Stimulated activated naive CD4-positive, alpha-beta T cell (primary cell): ENCODE results near the gene ARMC2.
"Not testable (repeated sequence)": the region's sequence is repeated elsewhere in the genome, so short reads cannot be mapped to it uniquely, and the experiment has no call there.

ENCODE experiments used
- DNase-seq, 6 experiments: peaks; one replicate each; lab custom pipeline; 2025; lab: John Stamatoyannopoulos, UW

Gene ARMC2

GRCh38 chr6:108952776-108953486 is 104.7 kb downstream of the ARMC2 start:
- DNase-seq = no peak

GRCh38 chr6:108953681-108954080 is 105.5 kb downstream of the ARMC2 start:
- no peak for DNase-seq

DNA sequence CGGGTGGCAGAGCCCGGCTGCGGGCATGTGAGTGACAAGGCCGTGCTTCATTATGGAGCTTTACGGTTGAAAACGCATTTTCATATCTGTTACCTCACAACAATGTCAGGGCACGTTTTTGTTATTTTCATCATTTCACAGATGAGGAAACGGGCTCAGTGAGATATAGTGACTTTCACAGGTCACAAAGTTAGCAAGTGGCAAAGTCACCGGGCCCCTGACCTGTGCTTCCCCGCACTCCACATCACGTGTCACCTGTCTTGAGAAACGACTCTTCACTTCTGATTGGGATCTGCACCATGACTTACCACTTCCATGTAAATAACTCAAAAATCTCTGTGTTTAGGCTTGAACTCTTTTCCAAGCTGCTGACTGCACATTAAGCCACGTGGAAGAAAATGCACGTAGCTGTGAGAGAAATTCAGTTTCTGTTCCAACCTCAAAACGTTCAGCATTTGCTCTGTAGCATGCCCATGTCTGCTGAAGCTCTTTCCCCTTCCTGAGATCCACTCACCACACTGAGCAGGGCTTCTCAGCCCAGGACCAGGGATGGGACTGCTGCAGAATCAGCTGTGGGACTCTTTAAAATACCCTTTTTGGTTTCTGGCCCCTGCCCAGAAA is 107.2 kb downstream of the ARMC2 start:
- DNase-seq = no peak

- DNase-seq = no peak
Measured at GRCh38 chr6:108957221-108957620, 109.0 kb downstream of the ARMC2 start.

- DNase-seq = no peak
Measured at GRCh38 chr6:108958900-108959770, 110.9 kb downstream of the ARMC2 start.

DNA sequence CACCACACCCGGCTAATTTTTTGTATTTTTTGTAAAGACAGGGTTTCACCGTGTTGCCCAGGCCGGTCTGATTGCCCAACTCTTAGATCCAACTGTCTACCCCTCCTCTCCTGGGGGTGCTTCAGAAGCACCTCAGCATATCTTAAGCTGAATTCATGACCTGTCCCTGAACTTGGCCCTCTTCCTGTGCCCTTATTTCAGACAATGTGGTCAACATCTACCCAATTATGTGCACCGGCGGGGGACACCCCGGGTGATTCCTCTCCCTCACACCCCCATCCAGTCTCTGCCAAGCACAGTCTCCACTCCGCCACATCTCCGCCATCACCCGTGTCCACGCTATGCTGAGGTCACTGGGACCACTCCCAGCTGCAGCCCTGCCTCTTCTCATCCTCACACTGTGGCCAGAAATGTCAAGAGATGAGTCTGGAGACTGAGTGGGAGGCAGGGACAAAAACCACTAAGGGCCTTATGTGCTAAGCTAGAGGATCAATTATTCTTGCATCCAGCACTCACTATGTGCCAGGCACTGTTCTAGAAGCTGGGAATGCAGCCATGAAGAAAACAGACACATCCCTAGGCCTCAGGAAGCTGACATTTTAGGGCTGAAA is 111.9 kb downstream of the ARMC2 start:
- no peak for DNase-seq

DNA sequence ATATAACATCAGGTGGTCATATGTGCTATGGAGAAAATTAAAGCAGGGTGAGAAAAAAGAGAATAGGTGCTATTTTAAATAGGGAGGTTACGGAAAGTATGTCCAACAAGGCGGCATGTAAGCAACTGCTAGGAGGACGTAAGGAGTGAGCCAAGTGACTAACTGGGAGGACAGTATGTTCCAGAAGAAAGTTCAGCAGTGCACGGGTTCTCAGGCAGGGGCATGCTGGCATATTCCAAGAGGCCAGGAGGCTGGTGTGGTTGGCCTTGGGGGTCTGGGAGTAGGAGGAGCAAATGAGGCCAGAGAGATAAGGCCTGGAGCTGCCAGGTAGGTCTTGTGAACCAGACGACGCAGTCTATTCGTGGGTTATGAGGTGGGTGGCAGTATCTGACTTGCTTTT is 112.4 kb downstream of the ARMC2 start:
- DNase-seq = no peak

GRCh38 chr6:108961077-108961476 is 112.9 kb downstream of the ARMC2 start:
- DNase-seq = no peak

DNA sequence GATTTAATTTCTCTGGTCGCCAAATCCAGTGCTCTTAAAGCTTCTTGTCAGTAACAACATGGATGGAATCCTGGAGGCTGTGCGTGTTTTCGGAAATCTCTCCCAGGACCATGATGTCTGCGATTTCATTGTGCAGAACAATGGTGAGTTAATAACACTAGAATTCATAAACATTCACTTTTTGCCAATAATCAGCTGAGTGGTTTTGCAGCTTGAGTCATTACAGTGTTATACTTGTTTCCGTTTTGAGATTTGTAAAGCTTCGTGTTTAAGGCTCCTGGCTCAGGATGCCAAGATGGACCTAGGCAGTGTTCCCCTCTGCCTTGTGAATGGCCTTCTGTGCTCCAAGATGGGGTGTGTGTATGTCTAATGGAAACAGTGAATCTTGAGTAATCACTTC is 113.8 kb downstream of the ARMC2 start:
- DNase-seq = no peak

DNA sequence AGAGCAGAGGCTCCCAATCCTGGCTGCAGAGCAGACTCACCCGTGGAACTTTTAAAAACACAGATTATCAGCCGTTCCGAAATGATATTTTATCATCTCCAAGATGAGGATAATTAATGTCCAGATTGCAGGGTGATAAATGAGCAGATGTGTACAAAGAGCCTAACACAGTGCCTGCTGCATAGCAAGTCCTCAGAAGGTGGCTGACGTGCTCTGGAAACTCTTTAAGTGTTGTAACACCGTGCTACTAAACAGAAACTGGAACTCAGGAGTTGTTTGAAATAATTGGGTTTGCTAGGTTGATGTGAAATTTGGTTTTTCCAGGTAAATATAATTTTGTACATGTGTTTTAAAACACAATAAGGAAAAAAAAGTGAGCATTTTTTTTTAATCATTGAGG is 118.0 kb downstream of the ARMC2 start:
- DNase-seq = no peak

DNA sequence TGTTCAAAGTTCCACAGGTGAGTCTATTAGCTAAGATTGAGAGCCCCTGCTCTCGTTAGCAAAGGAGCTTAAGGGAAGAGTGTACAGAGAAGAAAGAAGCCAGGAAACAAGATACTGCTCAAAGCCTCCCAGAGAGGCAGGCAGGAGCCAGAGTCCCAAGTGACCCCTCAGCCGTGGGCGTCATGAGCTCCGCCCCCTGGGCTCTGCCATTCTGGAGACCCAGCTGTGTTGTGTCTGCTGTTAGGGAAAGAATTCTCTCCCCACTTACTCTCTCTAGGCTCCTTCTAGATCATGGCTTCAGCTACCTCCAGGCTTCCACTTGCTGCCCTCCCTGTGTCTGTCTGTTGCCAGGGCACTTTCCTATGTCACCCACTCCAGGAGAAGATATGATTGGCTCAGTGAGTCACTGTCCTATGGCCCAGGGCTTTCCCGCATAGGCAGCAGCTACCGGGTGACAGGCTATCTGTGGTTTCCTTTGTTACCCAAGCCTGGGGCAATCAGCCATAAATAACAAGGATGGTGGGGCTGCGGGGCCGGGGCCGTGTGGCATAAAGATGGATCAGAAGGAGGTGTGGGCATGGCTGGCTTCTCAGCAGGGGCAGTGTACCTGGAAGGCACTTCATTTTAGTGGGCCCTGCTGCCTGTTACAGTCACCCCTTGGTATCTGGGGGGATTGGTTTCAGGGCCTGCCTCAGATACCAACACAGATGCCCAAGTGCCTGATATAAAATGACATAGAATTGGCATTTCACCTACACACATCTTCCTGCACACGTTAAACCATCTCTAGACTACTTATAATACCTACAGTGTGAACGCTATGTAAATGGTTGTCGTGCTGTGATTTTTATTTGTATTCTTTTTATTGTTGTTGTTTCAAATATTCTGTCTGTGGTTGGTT is 118.9 kb downstream of the ARMC2 start:
- no peak for DNase-seq

DNA sequence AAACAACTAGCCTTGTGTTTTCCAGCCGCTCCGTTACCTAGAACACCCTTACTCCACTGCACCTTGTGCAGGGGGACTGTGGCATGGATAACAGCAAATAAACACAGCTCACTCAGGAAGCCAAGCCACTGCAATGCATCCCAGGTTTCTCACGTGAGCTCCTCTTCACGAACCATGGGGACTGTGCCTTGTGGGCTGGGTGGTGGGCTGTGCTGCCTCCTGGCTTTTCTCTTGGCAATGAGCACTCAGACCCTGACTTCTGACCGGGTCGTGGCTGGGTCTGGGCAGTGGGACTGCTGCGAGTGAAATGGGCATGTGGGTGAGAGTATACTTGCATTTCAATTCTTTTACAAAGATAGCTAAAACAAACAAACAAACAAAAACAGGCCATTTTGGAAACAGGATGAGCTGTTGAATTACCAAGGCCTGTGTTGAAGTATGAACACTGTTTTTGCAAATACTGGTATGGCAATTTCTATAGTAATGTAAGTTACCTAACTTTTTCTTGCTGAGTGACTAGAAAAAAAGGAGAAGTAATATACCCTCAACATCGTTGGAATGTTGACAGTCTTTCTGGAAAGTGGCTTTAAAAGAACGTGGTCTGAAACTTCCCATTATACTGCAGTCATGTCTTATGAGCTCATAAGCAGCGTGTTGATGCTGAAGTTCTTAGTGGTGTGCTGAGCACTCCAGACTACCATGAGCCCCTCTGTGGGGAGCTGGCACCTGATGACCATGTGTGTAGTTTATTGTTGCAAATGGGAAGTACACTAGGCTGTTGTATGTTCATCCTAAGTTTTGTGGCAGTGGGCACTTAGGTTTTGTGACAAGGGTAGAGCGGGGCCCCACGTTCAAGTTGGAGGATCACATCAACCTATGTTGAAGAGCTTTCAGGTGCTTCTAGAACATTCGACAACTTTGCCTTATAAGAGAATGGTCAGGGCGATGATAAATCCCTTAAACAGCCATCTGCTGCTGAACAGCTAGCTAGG is 120.4 kb downstream of the ARMC2 start:
- no peak for DNase-seq

GRCh38 chr6:108969776-108970175 is 121.6 kb downstream of the ARMC2 start:
- no peak for DNase-seq

- no peak for DNase-seq
Measured at GRCh38 chr6:108974201-108974600, 126.0 kb downstream of the ARMC2 start.

GRCh38 chr6:108978638-108979037 is 130.4 kb downstream of the ARMC2 start:
- not testable (repeated sequence) for DNase-seq

DNA sequence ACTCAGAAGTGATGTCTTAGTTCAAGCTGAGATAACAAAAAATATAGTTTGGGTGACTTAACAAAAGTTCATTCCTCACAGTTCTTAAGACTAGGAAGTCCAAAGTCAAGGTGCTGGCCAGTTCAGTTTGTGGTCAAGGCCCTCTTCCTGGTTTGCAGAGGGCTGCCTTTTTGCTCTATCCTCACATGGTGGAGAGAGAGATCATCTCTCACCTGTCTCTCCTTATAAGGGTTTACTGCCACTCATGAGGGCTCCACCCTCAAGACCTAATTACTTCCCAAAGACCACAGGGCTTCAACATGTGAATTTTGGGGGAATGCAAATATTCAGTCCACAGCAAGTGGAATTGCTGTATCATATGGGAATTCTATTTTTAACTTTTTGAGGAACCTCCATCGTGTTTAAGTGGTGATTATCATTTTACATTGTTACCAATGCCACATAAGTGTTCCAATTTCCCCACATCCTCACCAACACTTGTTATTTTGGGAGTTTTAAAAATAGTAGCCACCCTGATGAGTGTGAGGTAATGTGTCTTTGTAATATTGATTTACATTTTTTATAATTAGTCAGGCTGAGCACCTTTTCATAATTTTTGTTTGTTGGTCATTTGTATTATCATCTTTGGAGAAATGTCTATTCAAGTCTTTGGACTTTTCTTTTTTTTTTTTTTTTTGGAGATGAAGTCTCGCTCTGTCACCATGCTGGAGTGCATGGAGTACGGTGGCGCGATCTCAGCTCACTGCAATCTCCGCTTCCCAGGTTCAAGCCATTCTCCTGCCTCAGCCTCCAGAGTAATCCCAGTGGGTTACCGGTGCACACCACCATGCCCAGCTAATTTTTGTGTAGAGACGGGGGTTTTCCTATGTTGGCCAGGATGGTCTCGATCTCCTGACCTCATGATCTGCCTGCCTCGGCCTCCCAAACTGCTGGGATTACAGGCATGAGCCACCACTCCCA is 134.2 kb downstream of the ARMC2 start:
- no peak for DNase-seq

DNA sequence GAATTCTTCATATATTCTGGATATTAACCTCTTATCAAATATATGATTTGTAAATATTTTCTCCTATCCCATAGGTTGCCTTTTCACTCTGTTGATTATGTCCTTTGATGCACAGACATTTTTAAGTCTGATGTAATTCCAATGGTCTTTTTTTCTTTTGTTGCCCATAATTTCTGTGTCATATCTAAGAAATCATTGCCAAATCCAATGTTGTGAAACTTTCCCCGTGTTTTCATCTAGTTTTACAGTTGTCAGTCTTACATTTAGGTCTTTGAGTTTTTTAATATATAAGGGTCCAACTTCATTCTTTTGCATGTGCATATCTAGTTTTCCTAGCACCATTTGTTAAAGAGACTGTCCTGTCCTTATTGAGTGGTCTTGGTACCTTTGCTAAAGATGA is 134.9 kb downstream of the ARMC2 start:
- DNase-seq = no peak

DNA sequence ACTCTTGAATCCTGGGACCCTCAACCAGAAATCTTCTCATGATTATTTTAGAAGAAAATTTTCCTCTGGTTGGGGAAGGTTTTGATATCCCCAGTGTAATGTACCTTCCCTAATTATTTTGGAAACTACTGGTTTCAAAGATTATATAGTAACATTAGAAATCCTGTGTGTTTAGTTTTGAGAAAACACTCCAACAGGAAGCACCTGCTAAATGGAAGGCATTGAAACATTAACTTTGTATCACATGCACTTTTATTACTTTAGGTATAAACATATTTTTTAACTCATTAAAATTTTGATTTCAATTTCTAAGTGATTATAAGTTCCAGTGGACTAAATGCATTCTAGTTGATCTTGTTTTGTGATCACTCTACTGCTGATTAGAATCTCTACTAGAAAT is 137.1 kb downstream of the ARMC2 start:
- no peak for DNase-seq

GRCh38 chr6:108987156-108987555 is 138.9 kb downstream of the ARMC2 start:
- DNase-seq = no peak
